ENCODE results near the gene PARP12. TPM values are rescaled to one million over a fixed set of nuclear protein-coding genes. Genes with fewer than 3 reads are reported as not detected.

The PARP12 gene
- total and polyA plus RNA-seq, 3 donors from 2014 or later = 39.4 to 63.1 (median 54.6) TPM

DNA sequence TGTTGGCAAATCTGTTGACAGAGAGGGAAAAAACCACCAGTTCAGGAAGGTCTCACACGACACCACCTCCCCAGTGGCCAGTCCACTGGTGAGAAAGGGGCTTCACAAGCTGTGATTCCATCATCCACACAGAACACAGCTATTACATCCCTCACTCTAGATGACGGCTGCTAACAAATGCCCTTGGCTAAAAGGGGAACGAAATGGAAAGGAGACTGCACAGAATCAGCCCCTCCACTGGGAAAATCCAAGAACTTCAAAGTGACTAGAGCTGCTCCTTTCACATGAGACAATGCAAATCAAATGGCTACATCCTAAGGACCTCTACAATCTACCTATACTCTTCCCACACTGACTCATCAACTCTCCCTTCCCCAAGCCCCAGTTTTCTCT is 5.6 kb downstream of the PARP12 start:
- Histone ChIP-seq H3K4me1 (peaks cover 22% of the 10 kb centered on the region), H3K27me3 (no peaks in the 10 kb centered on the region), H3K4me3 (no peak overlapping the region), H3K36me3 (ENCODE audit: low read depth, missing control alignments) (no peaks in the 10 kb centered on the region), H3K27ac (no peak overlapping the region), H3K9me3 (no peaks in the 10 kb centered on the region)
- WGBS, 2 donors = 94 to 95% methylated on average over 2 to 3 of the region's 3 CpGs
- TF ChIP-seq CTCF (IDR thresholded peaks at IDR 0.05) = no peak
- no peak for TF ChIP-seq POLR2A (IDR thresholded peaks at IDR 0.05)
- no peak for DNase-seq
- intact Hi-C loops (cut with DNase I; ENCODE audit: low total_unique reads) = no loop called here

- Histone ChIP-seq H3K4me1 (peaks cover 18% of the 10 kb centered on the region), H3K27ac (no peak overlapping the region), H3K4me3 (no peak overlapping the region), H3K36me3 (ENCODE audit: low read depth, missing control alignments) (no peaks in the 10 kb centered on the region), H3K9me3 (no peaks in the 10 kb centered on the region), H3K27me3 (no peaks in the 10 kb centered on the region)
- intact Hi-C loops (cut with DNase I; ENCODE audit: low total_unique reads) = no loop called here
- TF ChIP-seq CTCF (IDR thresholded peaks at IDR 0.05) (no peak), POLR2A (IDR thresholded peaks at IDR 0.05) (no peak)
- DNase-seq = no peak
- 92 to 93% methylated on average over 5 of the region's 5 CpGs for WGBS, 2 donors
Observed at GRCh38 chr7:140056431-140057142, 6.2 kb downstream of the PARP12 start.

GRCh38 chr7:140055833-140056232 is 6.9 kb downstream of the PARP12 start:
- TF ChIP-seq CTCF (IDR thresholded peaks at IDR 0.05) (no peak), POLR2A (IDR thresholded peaks at IDR 0.05) (no peak)
- H3K4me1 ChIP-seq = peaks cover 15% of the 10 kb centered on the region
- DNase-seq = no peak
- 96 to 100% methylated on average over 2 of the region's 2 CpGs for WGBS, 2 donors
- no peak overlapping the region for H3K27ac ChIP-seq
- no peaks in the 10 kb centered on the region for H3K9me3 ChIP-seq
- no peaks in the 10 kb centered on the region for H3K36me3 ChIP-seq (ENCODE audit: low read depth, missing control alignments)
- intact Hi-C loops (cut with DNase I; ENCODE audit: low total_unique reads) = no loop called here
- no peak overlapping the region for H3K4me3 ChIP-seq
- H3K27me3 ChIP-seq = no peaks in the 10 kb centered on the region

DNA sequence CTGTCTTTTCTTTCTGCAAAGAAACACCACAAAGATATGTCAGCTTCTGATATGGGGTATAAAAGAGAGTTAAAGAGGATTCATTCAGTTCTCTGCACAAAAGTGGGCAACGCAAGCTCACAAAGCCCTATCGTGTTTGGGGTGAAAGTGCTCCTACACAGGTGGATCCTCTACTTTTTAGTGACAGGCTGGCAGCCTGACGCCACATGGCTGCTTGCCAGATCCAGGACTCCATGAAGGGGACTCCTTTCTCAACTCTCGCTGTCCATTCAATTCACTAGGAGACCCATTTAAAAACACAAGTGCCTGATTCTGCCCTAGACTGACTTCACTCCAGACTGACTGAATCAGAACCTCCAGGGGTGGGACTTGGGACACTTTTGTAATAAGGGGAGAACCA is 8.0 kb downstream of the PARP12 start:
- no peak for DNase-seq
- Histone ChIP-seq H3K27me3 (no peaks in the 10 kb centered on the region), H3K4me1 (peaks cover 5% of the 10 kb centered on the region)

More for the DNA sequence above, 8.0 kb downstream of the PARP12 start:
- Histone ChIP-seq H3K36me3 (ENCODE audit: low read depth, missing control alignments) (no peaks in the 10 kb centered on the region), H3K9me3 (no peaks in the 10 kb centered on the region), H3K4me3 (no peak overlapping the region), H3K27ac (no peak overlapping the region)
- intact Hi-C loops (cut with DNase I; ENCODE audit: low total_unique reads) = no loop called here
- TF ChIP-seq CTCF (IDR thresholded peaks at IDR 0.05) (no peak), POLR2A (IDR thresholded peaks at IDR 0.05) (no peak)
- WGBS, 2 donors = 90 to 100% methylated on average over 4 of the region's 4 CpGs

Measured in testis (tissue), 3 donors.